Body of pancreas (tissue), 4 donors: ENCODE results near the gene MMADHC.

Source experiments
- CTCF ChIP-seq, 7 experiments: fragments of 450-650 bp in 4 of 7; fragments of 200-600 bp in 3 of 7; sonication (generic) in 3 of 7; IDR thresholded peaks; one replicate each; pipeline ENCODE4 v1.5.1; 2016 to 2019; ENCODE audit warnings: antibody characterized with exemption in 7 of 7
- POLR2A ChIP-seq, 3 donors: fragments of 450-650 bp; IDR thresholded peaks; one replicate each; pipeline ENCODE4 v1.6.1; 2016; ENCODE audit warnings: antibody characterized with exemption in 3 of 3, mild to moderate bottlenecking in 2 of 3

- TF ChIP-seq CTCF (IDR thresholded peaks at IDR 0.05) (no peak), POLR2A (IDR thresholded peaks at IDR 0.05) (no peak)
Measured at GRCh38 chr2:149536649-149537048, 50.9 kb downstream of the MMADHC start.
